Fibroblast of mammary gland (primary cell): ENCODE data around the gene KAT5.
"Not testable (repeated sequence)": the region's sequence is repeated elsewhere in the genome, so short reads cannot be mapped to it uniquely, and the experiment has no call there.

Experiments used
- DNase-seq: peaks from one replicate; pipeline ENCODE4 v3.0.0-alpha.2; 2010; ENCODE audit warnings: low read depth
- H3K4me3 ChIP-seq: 2 replicates; pipeline ENCODE4 v1.5.1; 2011; ENCODE audit warnings: low read depth, mild to moderate bottlenecking, low read length, moderate library complexity; ENCODE audit not compliant: control insufficient read depth
- TF ChIP-seq, protein P1 (sequence below): conservative IDR thresholded peaks from 2 replicates; pipeline ENCODE4 v1.5.1; 2011; ENCODE audit warnings: low read depth, low read length, inconsistent platforms; ENCODE audit not compliant: control insufficient read depth, insufficient read depth

KAT5 gene

DNA sequence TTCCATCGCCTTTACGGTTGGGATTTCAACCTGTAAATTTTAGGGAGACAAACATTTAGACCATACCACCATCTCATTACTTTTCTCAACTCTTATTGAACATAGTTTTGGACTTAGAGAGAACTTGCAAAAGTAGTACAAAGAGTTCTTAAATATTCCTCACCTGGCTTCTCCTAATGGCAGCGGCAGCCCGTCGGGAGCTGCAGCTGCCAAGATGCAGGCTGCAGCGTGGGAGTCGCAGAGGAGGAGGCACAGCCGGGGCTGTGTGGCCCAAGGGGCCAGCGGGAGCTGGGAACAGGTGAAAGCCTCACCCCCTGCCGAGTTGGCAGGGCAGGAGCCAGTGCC is 31.6 kb downstream of the KAT5 start:
- TF ChIP-seq, protein P1, sequence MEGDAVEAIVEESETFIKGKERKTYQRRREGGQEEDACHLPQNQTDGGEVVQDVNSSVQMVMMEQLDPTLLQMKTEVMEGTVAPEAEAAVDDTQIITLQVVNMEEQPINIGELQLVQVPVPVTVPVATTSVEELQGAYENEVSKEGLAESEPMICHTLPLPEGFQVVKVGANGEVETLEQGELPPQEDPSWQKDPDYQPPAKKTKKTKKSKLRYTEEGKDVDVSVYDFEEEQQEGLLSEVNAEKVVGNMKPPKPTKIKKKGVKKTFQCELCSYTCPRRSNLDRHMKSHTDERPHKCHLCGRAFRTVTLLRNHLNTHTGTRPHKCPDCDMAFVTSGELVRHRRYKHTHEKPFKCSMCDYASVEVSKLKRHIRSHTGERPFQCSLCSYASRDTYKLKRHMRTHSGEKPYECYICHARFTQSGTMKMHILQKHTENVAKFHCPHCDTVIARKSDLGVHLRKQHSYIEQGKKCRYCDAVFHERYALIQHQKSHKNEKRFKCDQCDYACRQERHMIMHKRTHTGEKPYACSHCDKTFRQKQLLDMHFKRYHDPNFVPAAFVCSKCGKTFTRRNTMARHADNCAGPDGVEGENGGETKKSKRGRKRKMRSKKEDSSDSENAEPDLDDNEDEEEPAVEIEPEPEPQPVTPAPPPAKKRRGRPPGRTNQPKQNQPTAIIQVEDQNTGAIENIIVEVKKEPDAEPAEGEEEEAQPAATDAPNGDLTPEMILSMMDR = no peak
- no peak overlapping the region for H3K4me3 ChIP-seq
- no peak for DNase-seq

DNA sequence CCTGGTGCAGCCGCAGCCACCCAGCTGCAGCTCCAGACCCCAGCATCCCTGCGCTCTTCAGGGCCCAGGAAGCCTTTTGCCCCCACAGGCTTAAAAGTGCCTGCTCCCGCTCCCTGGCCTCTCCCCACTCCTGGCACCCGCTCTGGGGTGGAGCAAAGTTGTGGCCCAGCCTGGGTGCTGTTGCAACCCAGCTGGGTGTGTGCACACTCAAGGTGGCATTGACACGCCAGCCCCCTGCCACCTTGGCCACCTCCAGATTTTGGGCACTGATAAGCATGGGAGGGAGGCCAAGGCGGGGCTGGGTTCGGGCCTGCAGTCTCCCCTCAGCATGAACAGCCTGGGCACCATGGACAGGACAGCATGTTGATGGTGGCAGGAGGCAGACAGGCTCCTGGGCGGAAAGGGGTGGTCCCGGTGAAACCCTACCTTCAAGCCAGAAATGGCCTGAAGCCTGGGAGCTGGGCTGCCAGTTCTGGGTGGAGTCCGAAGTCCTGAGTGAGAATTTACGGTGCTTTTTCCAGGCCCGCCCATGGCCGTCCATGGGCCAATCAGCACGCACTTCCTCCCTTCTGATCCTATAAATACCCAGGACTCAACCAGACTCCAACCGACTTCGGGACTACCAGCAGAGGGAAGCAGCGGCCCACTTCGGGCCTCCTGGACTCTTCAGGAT is 32.1 kb downstream of the KAT5 start:
- peak; percentile 68 for DNase-seq
- H3K4me3 ChIP-seq = no peak overlapping the region
- TF ChIP-seq, protein P1 = peak; percentile 53

DNA sequence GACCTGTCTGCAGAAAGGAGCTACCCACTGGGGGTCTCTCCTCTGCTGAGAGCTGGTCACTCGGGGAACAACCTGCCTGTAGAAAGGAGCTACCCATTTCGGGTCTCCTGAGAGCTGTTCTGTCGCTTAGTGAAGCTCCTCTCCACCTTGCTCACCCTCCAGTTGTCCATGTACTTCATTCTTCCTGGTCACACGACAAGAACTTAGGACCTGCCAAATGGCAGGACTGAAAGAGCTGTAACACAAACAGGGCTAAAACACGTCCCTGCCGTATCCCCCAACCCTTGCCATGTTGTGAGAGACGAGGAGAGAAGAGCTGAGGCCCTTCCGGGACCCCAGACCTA is 32.6 kb downstream of the KAT5 start:
- no peak overlapping the region for H3K4me3 ChIP-seq
- TF ChIP-seq, protein P1 = no peak
- no peak for DNase-seq

DNA sequence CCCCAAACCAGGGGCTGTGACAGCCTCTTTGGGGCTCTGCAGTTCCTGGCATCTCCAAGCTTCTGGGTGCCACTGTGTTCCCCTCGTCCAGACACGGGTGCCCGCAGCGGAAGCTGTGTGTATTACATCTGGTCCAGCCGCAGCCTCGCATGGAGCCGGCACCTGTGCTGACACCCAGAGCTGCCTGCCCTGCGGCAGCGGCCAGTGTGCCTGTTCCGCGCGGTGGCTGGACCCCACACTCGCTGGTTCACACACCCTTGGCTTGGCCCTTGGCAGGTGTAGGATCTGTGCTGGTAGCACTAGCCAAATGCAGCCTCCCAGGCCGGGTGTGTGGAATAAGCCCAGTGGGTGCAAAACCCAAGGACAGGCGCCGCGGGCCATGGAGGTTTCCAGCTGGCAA is 33.0 kb downstream of the KAT5 start:
- DNase-seq = no peak
- no peak overlapping the region for H3K4me3 ChIP-seq
- TF ChIP-seq, protein P1 = no peak

DNA sequence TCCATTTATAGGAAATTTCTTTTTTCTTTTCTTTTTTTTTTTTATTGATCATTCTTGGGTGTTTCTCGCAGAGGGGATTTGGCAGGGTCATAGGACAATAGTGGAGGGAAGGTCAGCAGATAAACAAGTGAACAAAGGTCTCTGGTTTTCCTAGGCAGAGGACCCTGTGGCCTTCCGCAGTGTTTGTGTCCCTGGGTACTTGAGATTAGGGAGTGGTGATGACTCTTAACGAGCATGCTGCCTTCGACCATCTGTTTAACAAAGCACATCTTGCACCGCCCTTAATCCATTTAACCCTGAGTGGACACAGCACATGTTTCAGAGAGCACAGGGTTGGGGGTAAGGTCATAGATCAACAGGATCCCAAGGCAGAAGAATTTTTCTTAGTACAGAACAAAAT is 50.1 kb downstream of the KAT5 start:
- DNase-seq, H3K4me3 ChIP-seq: not testable (repeated sequence)

DNA sequence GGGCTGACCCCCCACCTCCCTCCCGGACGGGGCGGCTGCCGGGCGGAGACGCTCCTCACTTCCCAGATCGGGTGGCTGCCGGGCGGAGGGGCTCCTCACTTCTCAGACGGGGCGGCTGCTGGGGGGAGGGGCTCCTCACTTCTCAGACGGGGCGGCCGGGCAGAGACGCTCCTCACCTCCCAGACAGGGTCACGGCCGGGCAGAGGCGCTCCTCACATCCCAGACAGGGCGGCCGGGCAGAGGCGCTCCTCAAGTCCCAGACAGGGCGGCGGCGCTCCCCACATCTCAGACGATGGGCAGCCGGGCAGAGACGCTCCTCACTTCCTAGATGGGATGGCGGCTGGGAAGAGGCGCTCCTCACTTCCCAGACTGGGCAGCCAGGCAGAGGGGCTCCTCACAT is 50.8 kb downstream of the KAT5 start:
- H3K4me3 ChIP-seq, DNase-seq: not testable (repeated sequence)

DNA sequence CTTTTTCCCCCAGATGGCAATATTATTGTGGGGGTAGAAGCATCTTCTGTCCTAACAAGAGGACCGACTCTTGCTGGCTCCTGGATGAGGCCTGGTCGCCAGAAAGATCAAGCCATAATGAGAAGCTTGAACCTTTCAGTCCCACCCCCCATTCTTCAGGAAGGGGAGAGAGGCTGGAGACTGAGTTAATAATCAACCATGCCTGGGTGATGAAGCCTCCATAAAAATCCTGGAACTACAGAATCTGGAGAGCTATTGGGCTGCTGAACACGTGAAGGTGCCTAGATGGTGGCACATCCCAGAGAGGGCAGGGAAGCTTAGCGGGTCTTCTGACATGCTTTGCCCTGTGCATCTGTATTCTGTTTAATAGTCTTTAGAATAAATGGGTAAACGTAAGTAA is 52.4 kb downstream of the KAT5 start:
- DNase-seq = no peak
- no peak overlapping the region for H3K4me3 ChIP-seq
- TF ChIP-seq, protein P1 = no peak

DNA sequence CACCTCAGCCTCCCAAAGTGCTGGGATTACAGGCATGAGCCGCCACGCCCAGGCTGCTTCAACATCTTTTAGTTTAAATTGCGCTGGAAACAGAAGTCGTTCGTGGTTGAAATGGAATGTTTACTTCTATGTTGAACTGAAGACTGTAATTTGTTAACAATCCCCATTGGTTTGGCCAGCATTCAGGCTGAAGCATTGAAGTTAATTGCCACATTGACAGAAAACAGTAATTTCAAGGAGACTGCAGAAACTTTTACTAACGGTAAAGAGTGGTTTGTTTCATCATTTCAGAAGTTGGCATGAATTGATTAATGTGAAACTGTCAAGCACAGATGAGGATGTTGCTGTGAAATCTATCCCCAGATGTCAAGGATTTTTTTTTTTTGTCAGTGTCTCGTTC is 54.5 kb downstream of the KAT5 start:
- H3K4me3 ChIP-seq = no peak overlapping the region
- DNase-seq = peak; percentile 48
- TF ChIP-seq, protein P1 = no peak
